Measurements from ENCODE around the gene KRTDAP. TPM values are rescaled to one million over a fixed set of nuclear protein-coding genes. Genes with fewer than 3 reads are reported as not detected.

Gene KRTDAP
- total and polyA plus RNA-seq, 9 of the 15 experiments (the other 6 are each of a cell fraction or from before 2014, with no cell fraction given) = not detected

- CTCF ChIA-PET (ENCODE audit: low intra/inter-chr PET ratio) = no interaction called here
- Histone ChIP-seq H3K27me3 (ENCODE audit: control insufficient read depth in 2 of 2, insufficient read depth in 2 of 2, low read length in 2 of 2) (peaks cover 43 to 69% of the 10 kb centered on the region in 2 experiments), H4K20me1 (replicated peaks; ENCODE audit: control insufficient read depth, insufficient read depth, low read length) (peaks cover 10% of the 10 kb centered on the region)
Measured at GRCh38 chr19:35512831-35513627, 22.8 kb upstream of the KRTDAP start.

More at GRCh38 chr19:35512831-35513627, 22.8 kb upstream of the KRTDAP start:
- intact Hi-C loops (cut with micrococcal nuclease) = no loop called here
- 0 out of 4 replicates have a peak overlapping the region, but pooled peaks of 1 of the 2 experiments have one; percentile 56 for H3K9ac ChIP-seq (ENCODE audit: insufficient read depth in 1 of 2, low read depth in 2 of 2, low read length in 2 of 2)
- POLR2A ChIA-PET = interaction anchor here (1.0 kb wide), 1 partner anchor 9 kb away, joined by 5 read pairs; no protein-coding TSS in a partner anchor
- no peaks in the 10 kb centered on the region for H3K36me3 ChIP-seq (ENCODE audit: control insufficient read depth, insufficient read depth, low read length)
- no peak overlapping the region for H3K27ac ChIP-seq (ENCODE audit: extremely low read depth, low read depth, low read length)
- in situ Hi-C loops (cut with MboI) = no loop called here
- FAIRE-seq = no peak
- H2AFZ ChIP-seq (ENCODE audit: low read depth, low read length) = no peak overlapping the region
- H3K4me3 ChIP-seq = no peak overlapping the region
- H3K4me1 ChIP-seq (replicated peaks in 1 of 2; ENCODE audit: control insufficient read depth in 2 of 2, insufficient read depth in 2 of 2, low read length in 2 of 2) = peaks cover 0 to 36% of the 10 kb centered on the region in 2 experiments; a peak in 4 of 5 replicates
- ATAC-seq = no peak
- no TSS peak for BruUV-seq (replicated peaks)
- H3K9me3 ChIP-seq (replicated peaks; ENCODE audit: control insufficient read depth, insufficient read depth, low read depth, low read length) = no peaks in the 10 kb centered on the region
- DNase-seq (ENCODE audit: extremely low read depth in 1 of 4, low spot score in 3 of 4) = no peak
- 6% methylated on average over 9 of the region's 15 CpGs for WGBS (ENCODE audit: insufficient coverage, low coverage, missing lambda C conversion rate)
- TF ChIP-seq ATF6 (CRISPR knock-in tag; IDR thresholded peaks at IDR 0.05) (no peak), RBM39 (optimal IDR thresholded peaks at IDR 0.05; ENCODE audit: low read depth, low read length) (no peak), E2F6 (IDR thresholded peaks at IDR 0.05; ENCODE audit: borderline replicate concordance in 1 of 2, extremely low read depth in 1 of 2, insufficient read depth in 1 of 2, insufficient read length in 1 of 2, low read depth in 1 of 2, low read length in 1 of 2, poor library complexity in 1 of 2, severe bottlenecking in 1 of 2) (no peak), GTF2A2 (tag; IDR thresholded peaks at IDR 0.05) (no peak), SRSF3 (IDR thresholded peaks at IDR 0.05; ENCODE audit: insufficient read depth, low read length) (no peak), ZNF395 (CRISPR knock-in tag; IDR thresholded peaks at IDR 0.05) (no peak), SP1 (CRISPR knock-in tag; IDR thresholded peaks at IDR 0.05) (no peak)
- no peaks in the 10 kb centered on the region for H3K79me2 ChIP-seq (ENCODE audit: control insufficient read depth, insufficient read depth, low read length)
- peaks cover 2% of the 10 kb centered on the region for H3K9me1 ChIP-seq (ENCODE audit: control insufficient read depth, insufficient read depth, low read length)
- H3K4me2 ChIP-seq (ENCODE audit: insufficient read depth, low read length) = no peak overlapping the region

Measured in K562 (cell line).